B cell (primary cell): Measurements from ENCODE around the gene ZNF627.
"Not testable (repeated sequence)": the region's sequence is repeated elsewhere in the genome, so short reads cannot be mapped to it uniquely, and the experiment has no call there.

ENCODE experiments used
- EZH2 ChIP-seq: IDR thresholded peaks from 2 replicates; pipeline ENCODE4 v1.6.1; 2012; ENCODE audit warnings: borderline replicate concordance, low read depth, mild to moderate bottlenecking, moderate library complexity, low read length; ENCODE audit not compliant: insufficient read depth, poor library complexity, severe bottlenecking
- TF ChIP-seq, protein P1 (sequence below): fragments of 200-600 bp; IDR thresholded peaks from one replicate; pipeline ENCODE4 v1.8.0; 2022; ENCODE audit warnings: antibody characterized with exemption, mild to moderate bottlenecking

DNA sequence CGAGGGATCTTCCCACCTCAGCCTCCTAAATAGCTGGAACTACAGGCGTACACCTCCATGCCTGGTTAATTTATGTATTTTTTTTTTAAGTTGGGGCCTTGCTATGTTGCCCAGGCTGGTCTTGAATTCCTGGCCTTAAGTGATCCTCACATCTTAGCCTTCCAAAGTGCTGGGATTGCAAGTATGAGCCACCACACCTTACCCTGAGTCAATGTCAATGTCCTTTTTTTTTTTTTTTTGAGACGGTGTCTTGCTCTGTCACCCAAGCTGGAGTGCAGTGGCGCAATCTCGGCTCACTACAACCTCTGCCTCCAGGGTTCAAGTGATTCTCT, 31.7 kb upstream of the ZNF627 start:
- TF ChIP-seq, protein P1, sequence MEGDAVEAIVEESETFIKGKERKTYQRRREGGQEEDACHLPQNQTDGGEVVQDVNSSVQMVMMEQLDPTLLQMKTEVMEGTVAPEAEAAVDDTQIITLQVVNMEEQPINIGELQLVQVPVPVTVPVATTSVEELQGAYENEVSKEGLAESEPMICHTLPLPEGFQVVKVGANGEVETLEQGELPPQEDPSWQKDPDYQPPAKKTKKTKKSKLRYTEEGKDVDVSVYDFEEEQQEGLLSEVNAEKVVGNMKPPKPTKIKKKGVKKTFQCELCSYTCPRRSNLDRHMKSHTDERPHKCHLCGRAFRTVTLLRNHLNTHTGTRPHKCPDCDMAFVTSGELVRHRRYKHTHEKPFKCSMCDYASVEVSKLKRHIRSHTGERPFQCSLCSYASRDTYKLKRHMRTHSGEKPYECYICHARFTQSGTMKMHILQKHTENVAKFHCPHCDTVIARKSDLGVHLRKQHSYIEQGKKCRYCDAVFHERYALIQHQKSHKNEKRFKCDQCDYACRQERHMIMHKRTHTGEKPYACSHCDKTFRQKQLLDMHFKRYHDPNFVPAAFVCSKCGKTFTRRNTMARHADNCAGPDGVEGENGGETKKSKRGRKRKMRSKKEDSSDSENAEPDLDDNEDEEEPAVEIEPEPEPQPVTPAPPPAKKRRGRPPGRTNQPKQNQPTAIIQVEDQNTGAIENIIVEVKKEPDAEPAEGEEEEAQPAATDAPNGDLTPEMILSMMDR = not testable (repeated sequence)
- TF ChIP-seq EZH2 = not testable (repeated sequence)
